Iris pigment epithelial cell (primary cell): ENCODE measurements around the gene DNAH7.
A peak's percentile ranks its signal among the peaks of the same experiment; 100 is the strongest.
"Not testable (repeated sequence)": the region's sequence is repeated elsewhere in the genome, so short reads cannot be mapped to it uniquely, and the experiment has no call there.

Experiments used
- DNase-seq: peaks from one replicate; pipeline ENCODE4 v3.0.0-alpha.2; 2011; ENCODE audit warnings: low read depth

The DNAH7 gene

DNA sequence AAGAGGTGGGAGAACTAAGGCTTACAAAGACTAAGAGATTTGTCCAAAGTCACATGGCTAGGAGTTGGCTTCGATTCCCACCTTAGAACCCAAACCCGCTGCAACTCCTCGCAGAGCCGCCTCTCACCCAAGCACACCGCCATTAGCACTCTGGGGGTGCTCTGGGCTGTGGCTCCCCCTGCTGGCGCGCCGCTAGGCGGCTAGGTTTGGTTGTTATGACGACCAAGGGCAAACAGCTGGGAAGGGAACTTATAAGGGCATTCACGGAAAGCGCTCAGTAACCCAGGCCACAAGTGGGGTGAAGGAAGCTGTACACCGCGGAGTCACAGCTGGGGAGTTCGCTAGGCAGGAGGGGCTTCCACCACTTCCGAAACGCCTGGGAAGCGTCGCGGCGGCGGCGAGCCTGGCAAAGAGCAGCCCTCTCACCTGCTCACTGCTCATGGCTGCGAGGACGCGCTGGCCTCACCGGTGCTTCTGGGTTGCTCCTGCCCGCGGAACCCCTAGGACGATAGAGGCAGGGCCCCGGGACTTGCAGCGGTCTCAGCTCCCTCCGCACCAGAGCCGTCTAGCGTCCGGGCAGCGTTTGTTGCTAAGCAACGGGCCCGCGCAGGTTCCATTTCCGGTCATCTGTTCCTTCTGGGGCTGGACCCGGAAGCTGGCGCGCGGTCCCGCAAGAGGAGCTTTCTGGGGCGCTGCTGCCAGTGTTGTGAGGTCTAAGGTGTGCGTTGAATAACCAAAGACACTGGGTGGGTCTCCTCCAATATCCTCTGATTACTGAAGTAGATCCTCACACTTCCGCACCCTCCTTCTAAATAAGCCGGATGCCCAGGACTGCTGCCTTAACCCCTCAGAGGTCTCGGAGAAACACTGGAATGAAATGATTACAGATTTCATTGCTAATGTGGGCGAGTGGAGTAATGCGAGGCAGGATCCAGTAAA lies at the start of gene DNAH7:
TSS of gene DNAH7 (minus strand) at position 567 of the 939 bp plus-strand sequence. CDS start at position 441, 126 bp downstream.
- peak; percentile 83 for DNase-seq

GRCh38 chr2:196117214-196117705 lies 48.6 kb upstream of the DNAH7 start:
- DNase-seq: no peak

DNA sequence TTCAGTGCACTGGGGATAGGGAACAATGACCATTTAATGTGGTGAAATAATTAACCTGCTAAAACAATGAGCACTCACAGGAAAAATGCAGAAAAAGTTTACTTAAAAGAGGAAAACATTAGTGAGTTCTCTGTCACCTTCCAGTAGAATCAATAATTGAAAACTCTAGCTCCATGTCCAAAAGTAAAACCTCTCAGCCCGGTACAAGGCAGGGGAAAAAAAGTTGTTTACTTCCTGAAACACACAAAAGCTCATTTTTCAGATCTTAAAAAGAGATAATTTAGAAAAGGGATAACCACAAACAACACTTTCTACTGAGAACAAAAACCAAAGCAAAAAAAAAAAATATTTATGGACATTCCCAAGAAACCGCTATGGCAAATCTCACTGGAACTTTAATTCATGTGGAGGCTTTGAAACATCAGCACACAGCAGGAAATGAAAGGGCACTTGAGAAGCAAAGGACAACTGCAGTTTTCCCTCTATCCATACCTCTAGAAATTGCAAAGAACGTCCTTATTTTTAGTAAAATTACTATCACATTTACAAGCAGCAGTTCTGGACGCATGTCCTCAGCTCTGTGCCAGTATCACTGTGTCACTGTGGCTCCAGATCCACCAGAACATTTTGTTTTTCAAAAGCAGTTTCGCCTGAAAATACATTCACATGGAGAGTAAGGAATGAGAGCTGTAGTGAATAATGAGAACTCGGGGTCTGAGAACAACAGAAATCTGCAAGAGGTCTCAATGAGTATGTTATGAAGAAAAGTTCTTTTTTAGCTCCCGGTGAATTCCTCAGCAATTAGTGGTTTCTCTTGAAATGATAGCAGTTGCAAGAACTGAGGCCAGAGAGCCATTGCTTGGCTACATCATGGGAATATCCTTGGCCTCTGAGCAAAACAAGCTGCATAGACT lies 44.7 kb upstream of the DNAH7 start:
- DNase-seq: peak; percentile 90

DNA sequence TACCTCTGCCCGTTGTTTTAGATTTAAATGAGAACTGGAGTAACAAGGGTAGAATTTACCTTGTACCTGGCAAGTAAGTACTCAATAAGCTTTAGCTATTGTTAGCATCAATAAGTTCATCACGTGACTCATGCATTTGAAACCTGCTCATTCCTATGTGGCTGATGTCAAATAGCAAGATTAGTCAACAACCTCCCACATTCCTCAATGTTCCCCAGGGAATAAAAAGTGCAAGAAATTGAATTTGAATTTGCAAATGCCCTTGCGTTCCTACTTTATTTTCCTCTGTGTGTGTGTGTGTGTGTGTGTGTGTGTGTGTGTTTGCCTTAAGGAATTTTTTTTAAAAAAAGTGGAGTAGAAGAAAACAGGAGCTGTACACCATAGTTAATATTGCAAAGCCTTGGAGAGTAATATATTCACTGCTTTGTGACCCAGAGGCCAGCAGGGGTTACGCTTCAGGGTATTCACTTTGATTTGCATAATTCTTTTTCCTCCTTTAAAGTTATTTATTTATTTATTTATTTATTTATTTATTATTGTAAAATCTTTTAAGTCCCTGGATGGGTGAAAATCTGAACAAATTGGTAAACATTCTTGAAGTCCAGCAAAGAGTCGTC lies 43.9 kb upstream of the DNAH7 start:
- DNase-seq: peak; percentile 76

GRCh38 chr2:196108604-196109003 lies 40.0 kb upstream of the DNAH7 start:
- no peak for DNase-seq

- no peak for DNase-seq
Observed at GRCh38 chr2:196105951-196106350, 37.3 kb upstream of the DNAH7 start.

DNA sequence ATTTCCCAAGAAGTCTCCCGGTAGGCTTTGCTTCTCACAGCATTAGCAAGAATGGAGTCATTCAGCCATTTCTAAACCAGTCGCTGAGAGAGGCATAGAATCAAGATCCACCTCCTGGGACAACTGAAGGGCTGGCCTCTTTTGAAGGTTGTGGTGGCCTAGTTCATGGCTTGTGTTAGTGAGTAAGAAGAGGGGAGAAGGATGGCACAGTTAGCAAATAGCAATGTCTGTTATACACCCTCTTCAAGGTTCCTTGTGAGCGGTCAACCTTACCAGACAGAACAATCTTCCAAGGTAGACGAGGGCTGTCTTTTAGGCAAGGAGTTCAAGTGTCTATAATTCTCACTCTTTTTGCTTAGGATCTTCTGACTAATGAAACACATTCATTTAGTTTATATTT lies 35.4 kb upstream of the DNAH7 start:
- DNase-seq: no peak

GRCh38 chr2:196103626-196104025 lies 35.0 kb upstream of the DNAH7 start:
- no peak for DNase-seq

DNA sequence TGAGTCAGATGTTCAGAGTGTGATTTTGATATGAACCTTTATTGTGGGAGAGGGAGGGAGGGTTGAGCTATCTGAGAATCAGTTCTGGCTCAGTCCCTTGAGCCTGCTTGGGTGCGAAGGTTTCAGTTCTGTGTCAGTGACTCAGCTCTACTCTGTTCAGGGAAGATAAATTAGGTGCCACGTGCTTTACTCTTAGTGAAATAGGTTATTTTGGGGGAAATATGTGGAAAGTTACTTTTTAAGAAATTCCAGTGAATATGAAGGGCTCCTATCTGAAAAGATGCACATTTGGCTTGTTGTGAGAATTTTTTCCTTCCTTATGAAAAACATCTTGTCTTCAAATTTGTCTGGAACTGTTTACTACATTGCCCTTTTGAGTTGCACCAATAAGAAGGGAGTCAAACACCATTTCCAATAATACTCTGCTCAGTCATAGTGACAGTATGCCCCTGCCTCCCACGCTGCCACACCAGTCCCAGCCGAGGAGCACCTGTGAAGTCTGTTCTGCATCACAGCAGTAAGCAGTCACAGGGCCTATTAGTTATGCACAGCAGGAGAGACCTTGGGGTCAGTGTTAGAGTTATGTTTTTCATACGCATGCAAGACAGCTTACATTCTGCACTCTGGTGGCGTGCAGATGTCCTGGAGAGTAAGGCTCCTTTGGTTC lies 32.8 kb upstream of the DNAH7 start:
- DNase-seq: no peak

GRCh38 chr2:196099916-196100315 lies 31.3 kb upstream of the DNAH7 start:
- no peak for DNase-seq

- no peak for DNase-seq
Observed at GRCh38 chr2:196097864-196098660, 29.4 kb upstream of the DNAH7 start.

DNA sequence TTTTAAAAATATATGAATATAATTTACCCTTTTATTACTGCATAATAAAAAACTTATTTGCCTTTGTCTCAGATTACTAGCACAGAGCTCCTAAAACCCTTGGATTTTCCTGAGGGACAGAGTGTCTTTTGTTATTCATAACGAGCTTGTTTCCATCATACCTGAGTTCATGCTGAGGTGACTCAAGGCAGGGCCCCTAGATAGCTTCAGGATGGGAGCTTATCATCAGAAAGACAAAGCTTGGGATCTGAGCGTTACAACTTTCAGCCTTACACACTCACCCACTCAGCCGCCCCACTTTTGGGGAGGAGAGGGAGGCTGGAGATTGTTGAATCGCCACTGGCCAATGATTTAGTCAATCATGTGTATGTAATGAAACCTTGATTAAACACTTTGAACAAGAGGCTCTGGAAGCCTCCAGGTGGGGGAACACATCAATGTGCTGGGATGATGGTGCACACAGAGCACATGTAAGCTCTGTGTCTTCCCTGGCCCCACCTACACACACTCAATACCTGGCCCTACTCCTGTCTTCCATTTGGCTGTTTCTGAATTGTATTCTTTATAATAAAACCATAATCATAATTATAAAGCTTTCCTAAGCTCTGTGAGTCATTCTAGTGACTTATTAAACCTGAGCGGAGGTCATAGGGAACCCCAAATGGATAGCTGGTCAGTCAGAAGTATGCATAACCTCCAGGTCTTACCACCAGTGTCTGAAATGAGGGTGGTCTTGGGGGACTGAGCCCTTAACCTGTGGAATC lies 28.5 kb upstream of the DNAH7 start:
- no peak for DNase-seq

- DNase-seq: no peak
Observed at GRCh38 chr2:196096264-196096663, 27.6 kb upstream of the DNAH7 start.

- DNase-seq: not testable (repeated sequence)
Observed at GRCh38 chr2:196089448-196089847, 20.8 kb upstream of the DNAH7 start.

GRCh38 chr2:196088203-196088602 lies 19.6 kb upstream of the DNAH7 start:
- peak; percentile 54 for DNase-seq

DNA sequence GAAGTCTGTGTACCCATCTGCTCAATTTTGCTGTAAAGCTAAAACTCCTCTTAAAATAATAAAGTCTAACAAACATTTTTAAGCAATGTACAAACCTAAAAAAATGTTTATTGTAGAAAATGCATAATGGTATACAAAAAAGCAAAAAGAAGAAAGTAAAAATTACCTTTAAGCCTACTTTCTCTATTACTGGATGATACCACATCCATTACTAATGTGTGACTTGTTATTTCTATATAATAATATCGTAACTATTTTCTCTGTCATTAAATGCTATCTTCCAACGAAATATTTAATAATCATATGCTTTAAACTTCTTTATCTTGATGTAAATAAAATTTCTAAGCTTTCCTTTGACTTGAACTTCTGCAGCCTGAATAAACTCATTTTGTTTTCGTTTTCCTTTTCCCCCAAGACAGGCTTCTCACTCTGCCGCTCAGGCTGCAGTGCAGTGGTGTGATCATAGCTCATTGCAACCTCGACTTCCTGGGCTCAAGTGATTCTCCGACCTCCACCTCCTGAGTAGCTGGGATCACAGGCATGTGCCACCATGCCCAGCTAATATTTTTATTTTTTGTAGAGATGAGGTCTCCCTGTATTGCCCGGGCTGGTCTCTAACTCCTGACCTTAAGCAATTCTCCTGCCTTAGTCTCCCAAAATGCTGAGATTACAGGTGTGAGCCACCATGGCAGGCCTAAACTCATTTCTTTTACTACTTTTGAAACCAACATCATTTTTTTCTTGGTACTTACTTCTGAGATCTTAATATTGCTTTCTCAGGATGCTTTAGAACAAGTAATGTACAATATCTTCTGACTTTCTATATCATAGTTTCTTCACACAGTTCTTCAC lies 18.1 kb upstream of the DNAH7 start:
- DNase-seq: no peak

GRCh38 chr2:196083601-196084000 lies 15.0 kb upstream of the DNAH7 start:
- no peak for DNase-seq

- no peak for DNase-seq
Observed at GRCh38 chr2:196080526-196080925, 11.9 kb upstream of the DNAH7 start.

GRCh38 chr2:196079052-196079451 lies 10.4 kb upstream of the DNAH7 start:
- no peak for DNase-seq
